CD4-positive, alpha-beta T cell treated with Interferon alpha-2 for 1 hour (primary cell): ENCODE results near the gene PAXIP1.

Experiments
- DNase-seq, 2 donors: peaks; one replicate each; pipeline ENCODE4 v3.0.0-alpha.2; 2020 to 2022

PAXIP1 gene

DNA sequence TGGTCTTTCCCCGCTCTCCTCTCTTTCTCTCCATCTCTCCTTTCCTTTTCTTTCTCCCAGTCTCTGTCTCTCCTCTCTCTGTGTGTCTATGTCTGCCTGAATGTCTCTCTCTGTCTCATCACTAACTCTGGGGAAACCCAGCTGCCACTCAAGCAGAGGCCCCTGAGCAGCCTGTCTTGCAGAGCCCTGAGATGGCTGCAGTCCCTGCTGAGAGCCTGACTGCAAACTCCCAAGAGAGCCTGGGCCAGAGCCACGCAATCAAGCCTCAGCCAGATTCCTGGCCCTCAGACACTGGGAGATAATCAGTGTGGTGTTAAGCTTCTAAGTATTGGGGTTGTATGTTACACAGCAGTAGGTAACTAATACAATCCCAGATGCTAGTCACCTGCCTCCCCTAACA is 91.5 kb downstream of the PAXIP1 start:
- no peak for DNase-seq

DNA sequence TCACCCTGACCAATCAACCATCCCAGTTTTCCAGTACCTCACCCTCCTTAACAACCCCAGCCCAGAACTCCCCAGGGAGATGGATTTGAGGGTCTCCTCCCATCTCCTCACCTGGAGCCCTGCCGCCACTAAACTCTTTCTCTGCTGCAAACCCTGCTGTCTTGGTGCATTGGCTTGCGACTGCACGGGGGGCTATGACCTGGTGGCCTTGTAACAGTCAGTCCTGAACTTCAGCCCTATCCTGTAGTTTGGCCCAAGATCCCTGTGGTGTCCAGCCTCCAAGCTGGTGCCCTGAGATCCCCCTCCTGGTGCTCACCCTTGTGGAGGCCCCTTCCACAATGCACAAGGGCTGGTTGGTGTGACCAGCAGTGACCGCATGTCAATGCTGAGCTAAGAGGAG is 91.9 kb downstream of the PAXIP1 start:
- DNase-seq: no peak

DNA sequence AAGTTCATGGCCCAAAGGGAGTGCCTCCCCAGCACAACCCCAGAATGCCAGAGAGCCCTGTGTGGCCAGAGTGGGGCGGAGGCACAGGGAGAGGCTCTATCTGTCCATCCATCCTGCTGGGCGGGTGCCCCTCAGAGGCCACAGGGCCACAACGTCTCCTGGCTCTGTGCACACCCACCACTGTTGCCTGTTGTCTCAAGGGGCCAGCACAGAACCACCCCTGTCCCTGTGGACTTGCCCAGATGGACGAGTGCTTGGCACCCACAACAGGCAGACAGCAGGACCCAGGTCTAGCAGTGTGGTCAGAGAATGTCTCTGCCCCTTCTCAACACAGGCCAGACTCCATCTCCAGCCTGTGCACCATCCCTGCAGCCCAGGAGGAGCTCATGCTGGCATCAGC is 92.8 kb downstream of the PAXIP1 start:
- DNase-seq: no peak

DNA sequence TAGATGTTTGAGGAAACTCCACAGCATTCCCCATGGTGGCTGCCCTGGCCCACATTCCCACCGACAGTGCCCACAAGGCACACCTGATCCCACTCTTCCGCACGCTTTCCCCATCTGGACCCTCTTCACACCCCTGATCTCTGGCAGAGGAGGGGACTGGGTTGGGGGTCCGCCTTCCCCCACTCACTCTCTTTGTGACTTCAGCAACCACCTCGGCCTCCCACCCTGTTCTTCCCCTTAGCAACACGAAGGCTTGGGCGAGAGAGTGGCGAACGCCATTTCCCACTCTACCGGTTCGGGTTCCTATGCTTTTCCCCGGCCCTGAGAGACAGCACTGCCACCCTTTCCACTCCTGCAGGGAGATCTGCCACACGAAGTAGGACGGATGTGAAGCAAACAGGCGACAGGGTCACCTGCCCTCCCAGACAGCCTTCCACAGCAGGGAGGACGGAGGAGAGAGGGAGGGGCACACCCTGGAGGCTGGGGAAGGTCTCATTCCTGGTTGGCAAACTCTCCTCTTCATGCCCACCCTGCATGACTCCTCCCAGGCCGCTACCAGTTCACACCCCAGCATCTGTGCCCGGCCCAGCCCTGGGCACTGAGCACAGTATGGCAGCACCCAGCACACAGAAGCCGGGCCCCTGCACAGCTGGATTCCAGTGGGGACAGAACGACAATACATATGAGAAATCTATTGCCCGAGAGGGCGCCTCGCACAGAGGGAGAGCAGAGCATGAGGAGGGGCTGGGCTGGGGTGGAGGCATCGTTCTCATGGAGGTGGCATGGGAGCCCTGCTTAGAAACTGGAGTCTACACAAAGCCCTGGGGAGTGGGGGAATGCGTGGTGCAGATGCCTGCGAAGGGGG is 93.5 kb downstream of the PAXIP1 start:
- no peak for DNase-seq

DNA sequence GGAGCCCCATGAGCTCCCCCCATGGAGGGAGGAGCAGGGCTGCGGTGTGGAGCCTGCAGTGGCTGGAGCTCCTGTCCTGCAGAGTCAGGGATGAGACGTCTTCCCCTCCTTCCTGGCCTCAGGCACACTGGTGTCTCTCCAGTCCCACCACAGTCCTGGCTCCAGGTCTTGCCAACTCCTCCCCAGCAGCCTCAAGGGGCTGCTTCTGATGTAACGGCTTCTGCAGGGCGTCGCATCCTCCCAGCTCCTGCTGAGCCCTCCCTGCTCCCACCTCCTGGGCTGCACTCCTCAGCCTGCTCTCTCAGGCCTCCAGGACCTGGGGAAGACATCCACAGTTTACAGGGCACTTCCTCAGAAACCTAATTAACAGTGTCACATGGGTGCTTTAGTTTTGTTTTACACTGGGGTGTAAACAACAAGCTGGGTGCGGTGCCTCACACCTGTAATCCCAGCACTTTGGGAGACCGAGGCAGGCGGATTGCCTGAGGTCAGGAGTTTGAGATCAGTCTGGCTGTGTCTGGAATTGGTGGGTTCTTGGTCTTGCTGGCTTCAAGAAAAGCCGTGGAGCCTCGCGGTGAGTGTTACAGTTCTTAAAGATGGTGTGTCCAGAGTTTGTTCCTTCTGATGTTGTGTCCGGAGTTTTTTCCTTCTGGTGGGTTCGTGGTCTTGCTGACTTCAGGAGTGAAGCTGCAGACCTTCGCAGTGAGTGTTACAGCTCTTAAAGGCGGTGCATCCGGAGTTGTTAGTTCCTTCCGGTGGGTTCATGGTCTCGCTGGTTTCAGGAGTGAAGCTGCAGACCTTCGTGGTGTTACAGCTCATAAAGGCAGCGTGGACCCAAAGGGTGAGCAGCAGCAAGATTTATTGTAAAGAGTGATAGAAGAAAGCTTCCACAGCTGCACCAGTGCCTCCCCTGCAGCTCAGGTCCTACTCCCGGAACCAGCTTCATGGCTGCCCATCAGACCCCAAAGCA is 95.0 kb downstream of the PAXIP1 start:
- DNase-seq: no peak

DNA sequence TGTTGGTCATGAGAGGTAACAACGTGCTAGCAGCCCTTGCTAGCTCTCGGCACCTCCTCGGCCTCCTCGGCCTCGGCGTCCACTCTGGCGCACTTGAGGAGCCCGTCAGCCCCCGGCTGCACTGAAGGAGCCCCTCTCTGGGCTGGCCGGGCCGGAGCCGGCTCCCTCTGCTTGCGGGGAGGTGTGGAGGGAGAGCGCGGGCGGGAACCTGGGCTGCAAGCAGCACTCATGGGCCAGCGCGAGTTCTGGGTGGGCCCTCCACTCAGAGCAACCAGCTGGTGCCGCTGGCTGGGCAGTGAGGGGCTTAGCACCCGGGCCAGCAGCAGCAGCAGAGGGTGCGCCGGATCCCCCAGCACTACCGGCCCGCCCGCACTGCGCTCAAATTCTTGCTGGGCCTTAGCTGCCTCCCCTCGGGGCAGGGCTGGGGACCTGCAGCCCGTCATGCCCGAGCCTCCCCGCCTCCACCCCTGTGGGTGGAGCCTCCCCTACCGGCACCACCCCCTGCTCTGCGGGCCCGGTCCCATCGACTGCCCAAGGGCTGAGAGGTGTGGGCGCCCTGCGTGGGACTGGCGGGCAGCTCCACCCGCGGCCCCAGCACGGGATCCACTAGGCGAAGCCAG is 96.1 kb downstream of the PAXIP1 start:
- no peak for DNase-seq

DNA sequence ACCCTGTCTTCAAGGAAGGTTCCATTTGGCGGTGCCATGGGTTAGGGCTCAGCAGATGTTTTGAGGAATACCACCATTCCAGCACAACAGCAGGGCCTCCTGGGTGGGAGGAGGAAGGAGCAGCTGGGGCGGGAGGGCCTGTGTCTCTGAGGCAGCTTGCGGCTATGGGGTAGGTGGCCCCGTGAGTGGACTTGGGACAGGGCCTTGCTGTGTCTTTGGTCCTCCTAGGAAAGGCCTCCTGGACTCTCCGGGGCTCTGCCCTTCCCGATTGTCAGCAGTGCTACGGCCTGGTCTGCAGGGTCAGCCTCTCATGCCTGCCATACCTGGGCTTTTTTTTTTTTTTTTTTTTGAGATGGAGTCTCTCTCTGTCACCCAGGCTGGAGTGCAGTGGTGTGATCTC is 96.7 kb downstream of the PAXIP1 start:
- DNase-seq: no peak

DNA sequence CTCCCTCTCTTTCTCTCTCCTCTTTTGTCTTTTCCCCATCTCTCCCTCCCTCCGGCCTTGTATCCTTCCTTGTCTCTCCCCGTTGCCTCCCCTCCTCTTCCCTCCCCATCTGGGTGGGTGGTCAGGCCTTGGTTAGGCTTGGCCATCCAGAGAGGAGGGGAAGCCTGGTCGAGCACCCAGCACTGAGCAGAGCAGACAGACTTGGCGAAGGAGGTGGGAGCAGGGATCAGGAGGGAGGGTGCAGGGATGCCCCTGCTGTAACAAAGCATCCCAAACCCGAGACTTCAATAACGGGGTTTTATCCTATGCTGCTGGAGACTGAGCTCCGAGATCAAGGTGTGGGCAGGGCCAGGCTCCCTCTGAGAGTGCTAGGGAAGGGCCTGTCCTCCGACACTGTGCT is 97.3 kb downstream of the PAXIP1 start:
- DNase-seq: no peak

DNA sequence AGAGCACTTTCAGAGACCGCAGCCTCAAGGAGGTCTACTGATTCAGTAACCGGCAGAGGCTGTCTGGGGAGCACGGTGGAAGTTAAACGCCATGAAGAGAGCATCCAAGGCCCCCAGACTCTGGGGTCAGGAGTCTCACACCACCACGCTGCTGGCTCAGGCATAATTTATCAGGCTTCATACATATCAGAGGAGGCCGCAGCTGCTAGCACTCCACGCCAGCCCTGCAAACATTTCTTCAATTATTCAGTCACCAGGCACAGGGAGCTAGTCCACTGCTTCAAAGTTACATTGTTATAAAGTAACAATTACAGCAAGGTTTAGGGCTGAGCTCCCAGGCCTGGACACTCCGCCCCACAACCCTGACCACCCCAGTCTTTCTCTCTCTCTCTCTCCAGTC is 97.8 kb downstream of the PAXIP1 start:
- no peak for DNase-seq

DNA sequence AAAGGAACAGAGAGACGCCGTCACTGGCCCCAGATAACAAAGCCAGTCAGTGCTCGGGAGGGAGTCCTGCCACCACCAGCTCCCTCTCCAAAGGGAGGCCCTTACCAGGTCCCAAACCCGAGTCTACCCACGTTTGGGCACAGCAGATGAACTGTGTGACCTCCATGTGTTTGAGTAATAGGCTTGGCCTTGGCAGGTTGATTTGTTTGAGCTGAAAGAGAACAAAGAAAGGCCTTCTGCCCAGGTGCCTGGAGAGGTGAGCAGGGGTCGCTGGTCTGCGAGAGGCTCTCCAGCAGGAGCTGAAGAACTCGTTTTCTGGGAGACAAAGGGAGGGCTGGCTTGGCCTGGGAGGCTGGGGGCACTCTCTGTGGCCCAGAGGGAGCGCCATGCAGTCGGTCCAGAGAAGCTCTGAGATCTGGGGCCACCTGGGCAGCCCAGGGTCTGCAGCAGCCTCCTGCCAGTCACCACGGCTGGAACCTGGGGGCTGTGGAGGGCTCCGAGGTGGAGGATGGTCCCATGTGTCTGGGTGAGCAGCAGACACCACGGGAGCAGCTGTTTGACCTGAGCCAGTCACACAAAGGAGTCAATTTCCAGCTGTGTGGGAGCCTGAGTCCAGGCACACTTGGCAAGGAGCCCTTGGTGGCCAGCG is 99.7 kb downstream of the PAXIP1 start:
- no peak for DNase-seq

DNA sequence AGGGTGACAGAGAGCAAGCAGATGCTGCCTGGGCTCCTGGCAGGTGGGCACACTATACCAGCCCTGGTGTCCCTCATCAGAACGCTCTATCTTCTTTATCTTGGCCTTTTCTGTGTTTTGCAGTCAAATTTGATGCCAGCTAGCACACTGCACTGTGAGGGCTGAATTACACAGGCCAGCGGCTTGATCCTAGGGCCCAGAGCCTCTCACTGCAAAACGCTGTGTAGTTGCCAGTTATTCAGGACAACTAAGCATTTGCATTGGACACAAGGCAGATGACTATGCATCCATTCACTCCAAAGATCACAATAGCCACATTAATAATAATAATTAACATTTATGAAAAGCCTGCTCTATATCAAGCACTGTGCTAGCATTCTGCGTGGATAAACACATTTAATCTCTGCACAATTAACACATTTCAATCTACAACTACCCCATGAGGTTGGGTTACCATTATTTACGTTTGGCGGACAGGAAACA is 100.3 kb downstream of the PAXIP1 start:
- DNase-seq: no peak

DNA sequence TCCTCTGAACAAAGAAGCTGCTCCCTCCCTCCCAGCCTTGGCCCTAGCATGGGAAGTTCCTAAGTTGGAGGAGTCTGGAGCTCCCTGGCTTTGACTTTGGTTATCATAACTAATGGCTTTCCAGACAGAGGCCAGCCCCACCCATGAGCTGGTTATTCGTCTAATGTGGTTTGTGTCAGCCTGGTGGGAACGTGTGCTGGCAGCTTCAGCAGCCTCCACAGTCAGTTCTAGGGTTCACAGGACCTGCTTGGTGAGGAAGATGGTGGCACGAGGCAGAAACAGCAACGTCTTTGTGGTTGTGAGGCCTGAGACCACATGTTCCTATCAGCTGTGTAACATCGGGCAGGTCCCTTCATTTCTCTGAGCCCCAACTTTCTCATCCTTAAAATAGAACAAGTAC is 103.1 kb downstream of the PAXIP1 start:
- no peak for DNase-seq

DNA sequence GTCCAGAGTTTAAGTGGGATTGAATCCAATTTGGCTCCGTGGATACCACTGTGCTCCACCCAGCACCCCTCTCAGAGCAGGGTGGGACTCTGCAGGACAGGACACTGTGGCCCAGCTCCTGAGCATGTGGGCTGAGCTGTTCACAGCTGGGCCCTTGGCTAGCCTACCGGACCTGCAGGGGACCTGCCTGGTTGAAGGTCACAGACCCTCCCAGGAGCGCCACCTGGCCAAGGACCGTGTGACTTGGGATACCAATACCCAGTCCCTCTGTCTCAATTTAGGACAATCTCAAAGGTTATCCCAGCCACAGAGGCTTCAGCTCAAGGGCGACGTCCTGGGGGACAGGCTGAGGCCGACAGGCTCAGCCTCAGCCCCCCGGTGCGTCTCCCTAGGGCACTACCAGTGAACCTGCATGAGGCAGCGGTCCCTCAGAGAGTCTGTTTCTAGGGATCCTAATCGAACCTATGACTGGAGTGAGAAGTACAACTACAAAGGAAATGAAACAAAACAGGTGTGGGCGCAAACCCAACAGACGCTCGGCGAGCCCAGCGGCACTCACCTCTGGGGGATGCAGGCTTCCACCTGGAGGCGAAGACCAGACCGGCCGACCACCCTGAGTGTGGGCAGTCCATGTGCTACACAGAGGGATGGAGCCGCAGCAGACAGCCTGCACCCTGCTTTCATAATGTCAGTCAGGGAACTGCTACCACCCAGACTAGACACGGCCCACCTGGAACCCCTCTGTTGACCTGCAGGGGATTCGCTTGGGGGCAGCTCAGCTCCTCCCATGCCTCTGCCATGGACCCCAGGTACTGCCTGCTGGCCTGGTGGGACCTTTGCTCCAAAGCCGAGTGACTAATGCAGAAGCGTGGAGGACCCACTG is 103.7 kb downstream of the PAXIP1 start:
- DNase-seq: no peak

DNA sequence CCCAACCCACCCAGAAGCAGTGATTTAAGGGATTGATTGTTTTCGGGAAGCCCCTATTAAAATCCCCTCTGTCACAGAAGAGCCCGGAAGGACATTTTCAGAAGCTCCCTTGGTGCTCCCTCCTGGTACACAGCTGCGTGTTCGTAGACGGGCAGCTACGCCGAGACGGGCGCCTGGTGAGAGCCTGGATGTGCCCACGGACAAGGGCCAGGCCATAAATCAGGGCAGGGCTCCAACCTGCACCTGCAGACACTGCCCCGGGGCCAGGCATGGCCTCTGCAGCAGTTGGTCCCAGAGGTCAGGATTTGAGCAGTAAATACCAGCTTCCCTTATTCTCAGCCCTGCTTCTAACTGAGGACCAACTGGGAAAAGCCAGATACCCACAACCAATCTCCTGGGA is 106.8 kb downstream of the PAXIP1 start:
- DNase-seq: no peak
